HG03460 (cell line): ENCODE results near the gene MYO3B.
"Not testable (repeated sequence)": the region's sequence is repeated elsewhere in the genome, so short reads cannot be mapped to it uniquely, and the experiment has no call there.

ENCODE experiments used
- ATAC-seq: cut with Tn5 transposase; IDR thresholded peaks from one replicate; pipeline ENCODE4 v1.9.1; 2021; ENCODE audit not compliant: unreplicated experiment

MYO3B gene

GRCh38 chr2:170260188-170260587, 82.2 kb downstream of the MYO3B start:
- ATAC-seq, result no peak

GRCh38 chr2:170261566-170261965, 83.6 kb downstream of the MYO3B start:
- ATAC-seq, result no peak

DNA sequence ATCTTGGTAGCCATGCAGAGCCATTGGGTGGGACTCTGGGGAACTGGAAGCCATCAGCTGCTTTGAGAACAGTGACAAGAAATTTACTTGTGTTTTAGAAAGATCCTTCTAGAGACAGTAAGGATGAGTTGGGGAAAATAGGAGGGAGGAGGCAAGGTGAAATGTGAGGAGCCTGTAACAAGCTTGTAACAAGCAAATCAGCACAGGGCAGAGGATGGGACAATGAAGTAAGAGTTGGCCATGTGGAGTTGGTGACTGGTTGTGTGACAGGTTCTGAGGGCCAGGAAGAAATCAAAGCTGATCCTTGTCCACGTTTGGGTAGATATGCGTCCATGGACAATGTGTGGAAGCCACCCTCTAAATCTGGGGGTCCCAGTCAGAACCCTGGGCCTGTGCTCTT, 84.4 kb downstream of the MYO3B start:
- ATAC-seq, result no peak

- no peak for ATAC-seq
These were observed 84.9 kb downstream of the MYO3B start for GRCh38 chr2:170262806-170263205.

DNA sequence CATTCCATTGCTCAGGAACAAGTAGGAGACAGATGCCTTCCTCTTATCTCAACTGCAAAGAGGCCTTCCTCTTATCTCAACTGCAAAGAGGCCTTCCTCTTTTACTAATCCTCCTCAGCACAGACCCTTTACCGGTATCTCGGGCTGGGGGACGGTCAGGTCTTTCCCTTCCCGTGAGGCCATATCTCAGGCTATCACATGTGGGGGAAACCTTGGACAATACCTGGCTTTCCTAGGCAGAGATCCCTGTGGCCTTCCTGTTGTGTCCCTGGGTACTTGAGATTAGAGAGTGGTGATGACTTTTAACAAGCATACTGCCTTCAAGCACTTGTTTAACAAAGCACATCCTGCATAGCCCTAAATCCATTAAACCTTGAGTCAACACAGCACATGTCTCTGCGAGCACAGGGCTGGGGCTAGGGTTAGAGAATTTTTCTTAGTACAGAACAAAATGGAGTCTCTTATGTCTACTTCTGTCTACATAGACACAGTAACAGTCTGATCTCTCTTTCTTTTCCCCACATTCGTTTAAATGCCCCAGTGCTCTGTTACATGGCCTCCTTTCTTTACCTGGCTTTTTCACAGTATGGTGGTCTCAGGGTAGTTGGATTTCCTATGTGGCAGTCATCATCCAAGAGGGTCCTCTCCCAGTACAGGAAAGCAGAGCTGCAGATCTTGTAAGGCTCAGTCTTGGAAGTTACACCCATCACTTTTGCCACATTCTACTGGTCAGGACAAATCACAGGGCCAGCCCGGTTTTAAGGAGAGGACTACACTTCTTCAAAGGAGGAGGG, 86.0 kb downstream of the MYO3B start:
- ATAC-seq, result not testable (repeated sequence)

DNA sequence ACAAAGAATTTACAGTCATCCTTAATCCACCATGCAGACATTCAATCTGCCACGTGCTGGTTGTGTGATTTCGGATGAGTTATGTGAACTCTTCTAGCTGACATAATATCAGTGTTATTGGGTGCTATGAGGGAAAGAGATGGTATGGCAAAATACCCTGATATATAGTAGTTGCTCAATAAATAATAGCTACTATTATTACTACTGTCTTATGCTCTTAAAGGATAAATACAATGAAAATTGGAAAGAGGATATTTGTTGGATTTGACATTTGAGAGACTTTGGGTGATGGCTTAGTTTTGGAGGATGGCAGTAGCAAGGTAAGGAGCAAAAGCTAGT, 86.5 kb downstream of the MYO3B start:
- ATAC-seq, result no peak

DNA sequence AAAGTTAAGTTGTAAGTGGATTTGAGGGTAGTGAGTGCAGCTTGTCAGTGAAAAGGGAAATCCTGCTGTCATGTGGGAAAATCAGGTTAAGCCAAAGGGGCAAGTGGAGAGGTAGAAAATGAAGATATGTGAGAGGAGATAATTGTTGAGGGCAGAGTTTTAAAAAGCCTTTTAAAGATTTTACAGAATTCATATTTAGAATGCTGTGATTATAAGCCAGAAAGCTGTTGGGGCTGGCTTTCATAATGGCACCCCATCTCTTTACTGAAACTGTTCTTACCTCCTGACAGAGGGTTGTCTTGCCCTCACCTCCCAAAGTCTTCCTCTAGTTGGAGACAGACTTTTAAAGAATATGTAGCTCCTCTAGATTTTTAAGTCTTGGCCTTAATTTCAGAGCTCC, 86.9 kb downstream of the MYO3B start:
- no peak for ATAC-seq

- ATAC-seq, result no peak
These were observed 87.4 kb downstream of the MYO3B start for GRCh38 chr2:170265321-170265720.

GRCh38 chr2:170266358-170266757, 88.4 kb downstream of the MYO3B start:
- no peak for ATAC-seq

GRCh38 chr2:170267071-170267470, 89.1 kb downstream of the MYO3B start:
- ATAC-seq, result no peak

DNA sequence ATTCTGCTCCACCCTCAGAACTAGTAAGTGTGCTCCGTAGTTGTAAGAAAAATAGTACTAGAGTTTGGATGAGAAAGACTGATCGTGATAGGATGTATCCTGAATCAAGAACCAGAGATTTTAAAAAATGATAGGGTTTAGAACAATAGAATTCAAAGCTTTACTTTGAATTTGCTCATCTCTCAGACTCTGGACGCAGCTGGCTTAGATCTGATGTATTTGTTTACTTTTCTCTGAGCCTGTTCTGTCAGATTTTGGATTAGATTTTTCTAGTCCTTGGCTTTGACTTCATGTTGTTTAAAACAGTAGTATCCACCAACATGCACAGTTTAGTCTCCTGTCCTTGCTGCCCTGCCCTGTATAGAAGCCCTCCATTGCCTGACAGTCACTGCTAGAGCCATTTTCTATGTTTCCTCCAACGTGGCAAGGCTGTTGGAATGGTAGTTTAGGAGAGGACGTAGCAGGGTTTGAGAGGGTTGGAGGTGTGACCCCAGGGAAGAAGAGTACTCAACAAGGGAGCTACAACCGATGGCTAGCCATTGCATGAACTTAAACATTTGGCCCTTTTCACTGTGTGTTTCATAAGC, 92.4 kb downstream of the MYO3B start:
- ATAC-seq, result no peak

- no peak for ATAC-seq
These were observed 93.4 kb downstream of the MYO3B start for GRCh38 chr2:170271340-170271739.

DNA sequence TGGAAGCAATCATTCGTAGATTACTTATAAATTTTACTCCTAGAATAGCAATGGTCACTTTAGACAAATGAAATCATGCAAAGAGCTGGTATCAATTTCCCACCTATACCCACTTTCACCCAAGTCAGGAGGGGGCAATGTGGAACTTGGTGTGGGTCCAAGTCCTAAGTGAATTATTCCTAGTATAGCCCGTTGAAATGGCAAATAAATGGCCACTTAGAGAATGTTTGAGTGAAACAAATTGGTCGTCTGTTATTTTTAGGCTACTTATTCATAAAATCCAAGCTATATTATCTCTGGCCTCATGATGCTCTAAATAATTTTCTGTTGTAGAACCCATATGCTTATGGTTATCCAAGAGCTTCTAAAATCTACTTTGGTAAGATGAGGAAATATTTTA, 98.1 kb downstream of the MYO3B start:
- no peak for ATAC-seq

DNA sequence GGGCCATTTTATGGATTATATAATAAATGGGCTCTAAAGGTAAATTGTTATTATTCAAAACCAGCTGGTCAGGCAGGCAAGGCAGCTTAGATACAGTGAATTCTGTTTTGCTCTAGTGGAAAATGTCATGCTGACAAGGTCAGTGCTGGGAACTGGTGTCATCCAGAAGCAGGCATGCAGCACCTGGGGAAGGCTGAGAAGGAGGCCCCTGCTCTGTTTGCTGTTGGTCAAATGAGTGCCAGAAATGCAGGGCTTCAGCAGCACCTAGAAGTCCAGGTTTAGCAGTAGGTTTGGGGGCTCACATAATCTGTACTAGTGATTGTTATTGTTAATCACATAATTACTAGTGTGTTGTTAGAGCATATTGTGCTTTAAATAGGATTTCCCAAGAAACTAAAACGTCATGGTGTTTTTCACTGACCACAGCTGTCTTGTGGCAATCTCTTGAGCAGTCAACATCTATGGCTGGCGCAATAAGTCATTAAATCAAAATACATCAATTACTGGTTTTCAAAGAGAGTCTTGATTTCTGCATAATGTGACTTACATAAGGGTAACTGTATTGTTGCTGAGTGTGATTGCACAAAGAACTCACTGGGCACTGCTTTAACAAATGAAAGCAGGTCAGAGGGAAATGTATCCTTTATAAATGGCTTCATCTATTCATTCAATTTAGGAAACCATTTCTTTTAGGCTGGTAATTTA, 99.1 kb downstream of the MYO3B start:
- ATAC-seq, result no peak

GRCh38 chr2:170277951-170278350, 100.0 kb downstream of the MYO3B start:
- no peak for ATAC-seq

GRCh38 chr2:170279615-170280014, 101.7 kb downstream of the MYO3B start:
- ATAC-seq, result not testable (repeated sequence)

GRCh38 chr2:170282851-170283250, 104.9 kb downstream of the MYO3B start:
- no peak for ATAC-seq

DNA sequence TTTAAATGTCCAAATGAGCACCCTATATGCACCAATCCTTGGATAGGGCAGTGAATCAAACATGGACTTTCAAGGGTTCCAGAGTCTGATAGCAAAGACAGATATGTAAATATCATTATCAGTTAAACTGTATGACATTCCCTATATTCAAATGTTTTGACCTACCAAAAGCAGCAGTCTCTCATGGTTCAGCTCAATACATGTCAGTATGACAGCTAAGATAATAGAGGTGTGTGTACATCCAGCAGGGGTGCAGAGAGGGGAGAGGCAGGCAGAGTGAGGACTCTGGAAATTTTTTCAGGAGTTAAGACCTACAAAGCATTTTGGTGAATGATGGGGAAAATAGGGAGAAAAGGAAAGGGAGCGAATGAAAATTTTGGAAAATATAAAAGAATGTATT, 106.3 kb downstream of the MYO3B start:
- ATAC-seq, result no peak

DNA sequence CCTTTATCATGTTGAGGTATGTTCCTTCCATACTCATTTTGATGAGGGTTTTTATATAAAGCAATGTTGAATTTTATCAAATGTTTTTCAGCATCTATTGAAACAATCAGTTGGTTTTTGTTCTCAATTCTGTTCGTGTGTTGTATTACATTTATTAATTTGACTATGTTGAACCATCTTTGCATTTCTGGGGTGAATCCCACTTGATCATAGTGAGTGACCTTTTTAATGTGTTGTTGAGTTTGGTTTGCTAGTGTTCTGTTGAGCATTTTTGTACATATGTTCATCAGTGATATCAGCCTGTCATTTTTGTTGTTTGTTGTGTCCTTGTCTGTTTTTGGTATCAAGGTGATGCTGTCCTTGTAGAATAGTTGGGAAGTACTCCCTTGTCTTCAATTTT, 110.9 kb downstream of the MYO3B start:
- ATAC-seq, result no peak

DNA sequence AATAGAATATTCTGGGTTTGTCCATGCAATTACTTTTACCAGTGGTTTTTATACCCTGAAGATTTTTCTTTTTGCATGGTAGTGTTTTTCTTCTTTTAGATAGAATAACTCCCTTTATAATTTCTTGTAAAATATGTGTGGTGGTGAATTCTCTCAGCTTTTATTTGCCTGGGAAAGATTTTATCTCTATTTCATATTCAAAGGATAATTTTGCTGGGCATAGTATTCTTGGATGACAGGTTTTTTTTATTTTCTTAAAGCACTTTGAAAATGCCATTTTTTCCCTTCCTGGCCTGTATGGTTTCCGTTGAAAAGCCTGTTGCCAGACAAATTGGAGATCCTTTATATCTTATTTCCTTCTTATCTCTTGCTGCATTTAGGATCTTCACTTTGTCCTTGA, 113.5 kb downstream of the MYO3B start:
- ATAC-seq, result no peak

DNA sequence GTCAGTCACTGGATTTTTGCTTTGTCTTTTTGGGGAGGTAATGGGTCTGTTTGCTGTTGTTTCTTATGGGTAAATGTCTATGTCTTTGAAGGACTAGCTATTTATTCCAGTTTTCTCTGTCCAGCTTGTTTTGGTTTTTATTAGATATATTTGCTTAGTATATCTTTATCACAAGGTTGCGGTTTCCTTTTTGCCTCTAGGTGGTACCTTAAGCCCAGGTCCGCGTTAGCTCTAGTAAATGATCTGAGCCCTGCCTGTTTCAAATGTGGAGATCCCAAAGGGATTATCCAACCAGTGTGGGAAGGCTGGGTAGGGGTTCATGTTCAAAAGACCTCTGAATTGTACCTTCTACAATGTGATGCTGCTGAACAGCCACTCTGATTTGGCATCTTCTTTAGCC, 114.5 kb downstream of the MYO3B start:
- no peak for ATAC-seq

DNA sequence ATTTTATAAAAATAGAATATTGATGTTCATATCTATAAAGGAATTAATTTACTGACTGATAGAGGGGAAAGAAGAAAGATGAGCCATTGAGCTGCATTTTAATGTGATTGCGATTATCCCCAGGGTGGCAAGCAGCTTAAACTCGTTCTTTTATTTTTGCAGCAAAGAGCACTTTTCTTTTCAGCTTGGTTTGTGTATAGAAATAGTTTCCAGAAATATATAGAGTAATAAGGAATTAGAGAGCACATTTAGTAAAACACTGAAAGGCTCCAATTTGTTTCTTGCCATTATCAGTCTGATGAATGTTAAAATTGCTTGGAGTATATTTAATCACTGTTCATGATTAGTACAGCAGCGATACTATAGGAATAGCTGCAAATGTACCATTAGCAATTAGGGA, 119.5 kb downstream of the MYO3B start:
- ATAC-seq, result no peak
